Left ventricle myocardium inferior (tissue), 1 donor: ENCODE measurements around the gene TMEM115. TPM values are rescaled to one million over a fixed set of nuclear protein-coding genes. Genes with fewer than 3 reads are reported as not detected.
A peak's percentile ranks its signal among the peaks of the same experiment; 100 is the strongest.

Experiments
- DNase-seq: peaks from one replicate; pipeline ENCODE4 v3.0.0-alpha.2; 2020
- H3K27ac ChIP-seq: fragments of 200-600 bp; replicated peaks from 2 replicates; pipeline ENCODE4 v1.8.0; 2021
- H3K27me3 ChIP-seq: fragments of 200-600 bp; 2 replicates; pipeline ENCODE4 v1.8.0; 2021; ENCODE audit warnings: low read depth
- H3K36me3 ChIP-seq: fragments of 200-600 bp; 2 replicates; pipeline ENCODE4 v1.8.0; 2021
- H3K4me1 ChIP-seq: fragments of 200-600 bp; 2 replicates; pipeline ENCODE4 v1.8.0; 2021
- H3K4me3 ChIP-seq: fragments of 200-600 bp; 2 replicates; pipeline ENCODE4 v1.8.0; 2021; ENCODE audit warnings: mild to moderate bottlenecking, moderate library complexity
- H3K9me3 ChIP-seq: fragments of 200-600 bp; replicated peaks from 2 replicates; pipeline ENCODE4 v1.8.0; 2021
- CTCF ChIP-seq: fragments of 200-600 bp; IDR thresholded peaks from 2 replicates; pipeline ENCODE4 v1.8.0; 2021; ENCODE audit warnings: antibody characterized with exemption, mild to moderate bottlenecking, borderline replicate concordance
- intact Hi-C: fragments of 100-400 bp; cut with micrococcal nuclease; formaldehyde crosslinking; loops from one replicate; pipeline ENCODE4 v1.11.0; 2022
- total RNA-seq: library from RNA; stranded (reverse); fragmentation: NEBNext Ultra II Directional; extraction: Animal tissue kit (Norgen Biotek cat#: 25700); gene quantifications from one replicate; pipeline ENCODE4 v1.2.1, GENCODE V29; 2021
- donor health status: DM: no; HTN: yes; CAD: no; lungs with severe emphysema.

Gene TMEM115
- total RNA-seq, 1 donor from 2014 or later, result 23.5 TPM

GRCh38 chr3:50345008-50345407 lies 14.3 kb downstream of the TMEM115 start:
- no peak for DNase-seq
- no peaks in the 10 kb centered on the region for H3K9me3 ChIP-seq
- peak overlapping the region; percentile 60 for H3K4me3 ChIP-seq
- H3K4me1 ChIP-seq, result peaks cover 45% of the 10 kb centered on the region
- intact Hi-C loops, result loop anchor here (5.0 kb wide), 1 partner anchor 197 kb away; no protein-coding TSS in a partner anchor
- H3K36me3 ChIP-seq, result peaks cover 15% of the 10 kb centered on the region
- H3K27me3 ChIP-seq, result peaks cover 15% of the 10 kb centered on the region
- H3K27ac ChIP-seq, result no peak overlapping the region
- no peak for TF ChIP-seq CTCF

- Histone ChIP-seq H3K27me3 (peaks cover 15% of the 10 kb centered on the region), H3K27ac (no peak overlapping the region), H3K9me3 (no peaks in the 10 kb centered on the region), H3K4me3 (no peak overlapping the region), H3K36me3 (peaks cover 7% of the 10 kb centered on the region), H3K4me1 (peaks cover 54% of the 10 kb centered on the region)
- TF ChIP-seq CTCF, result no peak
- intact Hi-C loops, result no loop called here
- no peak for DNase-seq
Observed at GRCh38 chr3:50342813-50343633, 16.3 kb downstream of the TMEM115 start.

GRCh38 chr3:50341996-50342650 lies 17.2 kb downstream of the TMEM115 start:
- Histone ChIP-seq H3K4me3 (no peak overlapping the region), H3K27ac (no peak overlapping the region), H3K4me1 (peaks cover 55% of the 10 kb centered on the region), H3K36me3 (no peaks in the 10 kb centered on the region), H3K9me3 (no peaks in the 10 kb centered on the region), H3K27me3 (peaks cover 15% of the 10 kb centered on the region)
- intact Hi-C loops, result no loop called here
- TF ChIP-seq CTCF, result no peak
- no peak for DNase-seq

- DNase-seq, result no peak
- Histone ChIP-seq H3K4me1 (peaks cover 60% of the 10 kb centered on the region), H3K9me3 (no peaks in the 10 kb centered on the region), H3K27ac (peak overlapping the region; percentile 95), H3K27me3 (peaks cover 15% of the 10 kb centered on the region), H3K4me3 (peak overlapping the region; percentile 97), H3K36me3 (no peaks in the 10 kb centered on the region)
- intact Hi-C loops, result no loop called here
- TF ChIP-seq CTCF, result no peak
Observed at GRCh38 chr3:50341537-50341936, 17.8 kb downstream of the TMEM115 start.

GRCh38 chr3:50340448-50341329 lies 18.6 kb downstream of the TMEM115 start, which contains the start of gene RASSF1:
Gene RASSF1 (minus strand): TSS chr3:50340836. CDS start chr3:50340805, 31 bp downstream.
- DNase-seq, result peak; percentile 82
- Histone ChIP-seq H3K9me3 (no peaks in the 10 kb centered on the region), H3K36me3 (no peaks in the 10 kb centered on the region), H3K27me3 (peaks cover 15% of the 10 kb centered on the region), H3K27ac (peak within 1 kb of the TSS; percentile 95), H3K4me3 (peak within 1 kb of the TSS; percentile 97), H3K4me1 (peaks cover 64% of the 10 kb centered on the region)
- TF ChIP-seq CTCF, result no peak
- intact Hi-C loops, result no loop called here
